Ovary (tissue), 3 donors: Measurements from ENCODE around the gene OR10A6.

ENCODE experiments used
- EP300 ChIP-seq: sonication (generic); formaldehyde crosslinking; IDR thresholded peaks from one replicate; pipeline ENCODE4 v1.6.1; 2017; ENCODE audit warnings: antibody characterized with exemption
- POLR2A ChIP-seq: fragments of 450-650 bp; IDR thresholded peaks from one replicate; pipeline ENCODE4 v1.6.1; 2017; ENCODE audit warnings: antibody characterized with exemption, mild to moderate bottlenecking, moderate library complexity
- TF ChIP-seq, protein P1 (sequence below), 3 donors: fragments of 450-650 bp in 2 of 3; fragments of 200-600 bp in 1 of 3; IDR thresholded peaks; one replicate each; pipeline versions ENCODE4 v1.5.1 to v1.8.0; 2016 to 2022; ENCODE audit warnings: antibody characterized with exemption in 3 of 3, mild to moderate bottlenecking in 1 of 3
- donor health status: DM: no; HTN: no; CAD: no.

DNA sequence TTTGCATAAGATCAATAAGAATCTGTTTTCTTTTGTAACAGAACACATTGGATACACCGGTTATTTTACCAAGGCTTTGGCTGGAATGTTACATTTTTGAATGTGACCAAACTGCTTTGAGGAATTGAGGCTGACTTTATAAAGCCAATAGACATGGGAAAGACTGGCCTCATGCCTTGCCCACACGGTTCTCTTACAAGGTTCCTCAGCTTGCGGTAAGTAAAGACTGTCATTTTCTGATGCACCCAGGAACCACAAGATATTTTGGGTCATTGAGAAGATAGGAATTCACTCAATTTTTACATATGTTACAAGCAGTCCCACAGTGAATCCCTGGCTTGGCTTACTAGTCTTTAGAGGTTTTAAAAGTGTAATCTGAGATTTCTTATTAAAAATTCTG is 23.9 kb downstream of the OR10A6 start:
- TF ChIP-seq, protein P1, sequence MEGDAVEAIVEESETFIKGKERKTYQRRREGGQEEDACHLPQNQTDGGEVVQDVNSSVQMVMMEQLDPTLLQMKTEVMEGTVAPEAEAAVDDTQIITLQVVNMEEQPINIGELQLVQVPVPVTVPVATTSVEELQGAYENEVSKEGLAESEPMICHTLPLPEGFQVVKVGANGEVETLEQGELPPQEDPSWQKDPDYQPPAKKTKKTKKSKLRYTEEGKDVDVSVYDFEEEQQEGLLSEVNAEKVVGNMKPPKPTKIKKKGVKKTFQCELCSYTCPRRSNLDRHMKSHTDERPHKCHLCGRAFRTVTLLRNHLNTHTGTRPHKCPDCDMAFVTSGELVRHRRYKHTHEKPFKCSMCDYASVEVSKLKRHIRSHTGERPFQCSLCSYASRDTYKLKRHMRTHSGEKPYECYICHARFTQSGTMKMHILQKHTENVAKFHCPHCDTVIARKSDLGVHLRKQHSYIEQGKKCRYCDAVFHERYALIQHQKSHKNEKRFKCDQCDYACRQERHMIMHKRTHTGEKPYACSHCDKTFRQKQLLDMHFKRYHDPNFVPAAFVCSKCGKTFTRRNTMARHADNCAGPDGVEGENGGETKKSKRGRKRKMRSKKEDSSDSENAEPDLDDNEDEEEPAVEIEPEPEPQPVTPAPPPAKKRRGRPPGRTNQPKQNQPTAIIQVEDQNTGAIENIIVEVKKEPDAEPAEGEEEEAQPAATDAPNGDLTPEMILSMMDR (IDR thresholded peaks at IDR 0.05): no peak
- TF ChIP-seq POLR2A: no peak
- TF ChIP-seq EP300: no peak
